HG02798 (cell line): Measurements from ENCODE around the gene NLN.
A peak's percentile ranks its signal among the peaks of the same experiment; 100 is the strongest.
"Not testable (repeated sequence)": the region's sequence is repeated elsewhere in the genome, so short reads cannot be mapped to it uniquely, and the experiment has no call there.

Experiments
- ATAC-seq: cut with Tn5 transposase; IDR thresholded peaks from one replicate; pipeline ENCODE4 v1.9.1; 2021; ENCODE audit warnings: mild to moderate bottlenecking; ENCODE audit not compliant: unreplicated experiment, poor library complexity

NLN gene

DNA sequence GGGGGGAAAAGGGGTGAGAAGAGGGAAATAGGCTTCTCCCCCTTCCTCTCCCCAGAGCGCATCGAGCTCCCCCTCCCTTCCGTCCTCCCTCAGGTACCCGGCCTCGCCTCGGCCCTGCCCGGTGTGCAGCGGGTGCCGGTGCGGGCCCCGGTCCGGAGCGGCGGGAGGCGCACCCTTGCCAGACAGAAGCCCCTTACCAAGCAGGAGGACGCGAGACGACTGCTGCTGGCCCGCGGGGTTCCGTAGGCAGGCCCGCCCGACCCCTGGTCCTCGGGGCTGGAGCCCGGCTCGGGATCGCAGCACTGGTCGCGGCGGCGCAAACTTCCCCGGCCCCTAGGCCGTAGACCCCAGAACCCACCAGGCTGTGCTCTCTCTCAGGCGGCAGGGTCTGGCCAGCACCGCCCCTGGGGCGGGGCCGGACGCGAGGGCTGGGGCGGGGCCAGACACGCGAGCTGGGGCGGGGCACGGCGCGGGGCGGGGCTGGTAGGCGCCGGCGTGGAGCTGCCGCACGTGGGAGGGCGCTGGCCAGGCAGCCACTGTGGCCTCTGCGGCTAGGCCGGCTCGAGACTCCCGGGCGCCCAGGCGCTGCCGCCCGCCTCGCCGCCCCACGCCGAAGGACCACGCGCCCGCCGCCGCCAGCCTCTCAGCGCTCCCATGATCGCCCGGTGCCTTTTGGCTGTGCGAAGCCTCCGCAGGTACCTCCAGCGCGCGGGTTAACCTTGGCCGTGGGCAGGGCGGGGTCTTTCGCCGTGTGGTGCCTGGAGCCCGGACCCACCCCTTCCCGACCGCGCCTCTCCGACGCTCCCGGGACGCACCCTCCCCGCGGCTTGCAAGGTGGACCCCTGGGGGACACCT is at the start of gene NLN, which contains the start of gene SGTB:
Gene NLN, plus strand, starts transcription at position 486 of the 855 bp plus-strand sequence. Its CDS starts 169 bp downstream, at position 655.
Gene SGTB, minus strand, starts transcription at position 390 of the 855 bp plus-strand sequence. CDS start 1,302 bp downstream, outside the sequence.
- ATAC-seq, result peak; percentile 92

- ATAC-seq, result no peak
These were observed 49.2 kb upstream of the NLN start for GRCh38 chr5:65672796-65673195.

DNA sequence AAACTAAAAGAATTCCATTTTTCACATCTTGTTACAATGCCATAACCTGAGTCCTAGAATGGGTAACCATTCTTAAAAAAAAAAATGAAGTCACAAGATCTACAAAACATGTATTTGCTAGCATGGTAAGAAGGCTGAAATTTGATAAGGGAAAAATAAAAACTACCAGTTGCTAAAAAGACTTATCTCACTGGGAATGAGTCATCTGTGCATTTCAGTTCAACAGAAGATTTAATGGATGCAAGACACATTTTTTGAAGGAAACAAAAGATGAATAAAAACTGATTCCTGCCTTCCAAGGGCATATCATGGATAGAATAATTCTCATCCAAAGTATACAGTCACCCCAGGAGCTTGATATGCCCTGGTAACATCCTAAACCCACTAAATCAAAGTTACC is 47.3 kb upstream of the NLN start:
- ATAC-seq, result no peak

DNA sequence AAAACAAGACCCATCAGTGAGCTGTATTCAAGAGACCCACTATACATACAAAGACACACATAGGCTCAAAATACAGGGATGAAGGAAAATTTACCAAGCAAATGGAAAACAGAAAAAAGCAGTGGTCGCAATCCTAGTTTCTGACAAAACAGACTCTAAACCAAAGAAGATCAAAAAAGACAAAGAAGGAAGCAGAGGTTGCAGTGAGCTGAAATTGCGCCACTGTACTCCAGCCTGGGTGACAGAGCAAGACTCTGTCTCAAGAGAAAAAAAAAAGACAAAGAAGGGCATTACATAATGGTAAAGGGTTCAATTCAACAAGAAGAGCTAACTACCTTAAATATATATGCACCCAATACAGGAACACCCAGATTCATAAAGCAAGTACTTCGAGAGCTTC is 45.9 kb upstream of the NLN start:
- not testable (repeated sequence) for ATAC-seq

GRCh38 chr5:65682148-65682547 is 39.9 kb upstream of the NLN start:
- no peak for ATAC-seq

GRCh38 chr5:65693121-65693520 is 28.9 kb upstream of the NLN start:
- ATAC-seq, result no peak

DNA sequence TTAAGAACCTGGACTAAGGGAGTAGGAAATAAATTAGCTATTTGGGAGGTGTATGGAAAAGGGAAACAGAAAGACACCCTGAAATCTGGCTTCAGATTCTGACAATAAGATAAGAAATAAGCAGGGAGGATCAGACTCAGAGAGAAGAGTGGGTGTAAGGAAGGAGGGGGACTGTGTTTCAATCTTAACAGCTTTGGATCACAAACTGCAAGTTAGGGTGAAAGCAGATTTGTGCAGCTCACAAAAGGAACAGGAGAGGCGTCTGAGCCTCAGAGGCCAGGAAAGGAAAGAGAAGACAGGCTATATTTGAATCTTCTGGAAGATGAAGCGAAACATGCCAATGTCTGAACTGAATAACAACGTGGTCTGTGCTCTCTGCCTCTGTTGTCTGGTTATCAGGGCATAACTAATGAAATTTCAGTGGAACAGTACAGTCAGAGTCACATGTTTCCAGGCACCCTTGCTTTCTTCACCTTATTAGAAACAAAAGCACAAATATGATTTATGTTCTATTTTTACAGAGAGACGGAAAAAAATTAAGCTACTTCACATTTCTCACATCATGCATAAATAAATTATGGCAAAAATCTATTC is 26.7 kb upstream of the NLN start:
- no peak for ATAC-seq

DNA sequence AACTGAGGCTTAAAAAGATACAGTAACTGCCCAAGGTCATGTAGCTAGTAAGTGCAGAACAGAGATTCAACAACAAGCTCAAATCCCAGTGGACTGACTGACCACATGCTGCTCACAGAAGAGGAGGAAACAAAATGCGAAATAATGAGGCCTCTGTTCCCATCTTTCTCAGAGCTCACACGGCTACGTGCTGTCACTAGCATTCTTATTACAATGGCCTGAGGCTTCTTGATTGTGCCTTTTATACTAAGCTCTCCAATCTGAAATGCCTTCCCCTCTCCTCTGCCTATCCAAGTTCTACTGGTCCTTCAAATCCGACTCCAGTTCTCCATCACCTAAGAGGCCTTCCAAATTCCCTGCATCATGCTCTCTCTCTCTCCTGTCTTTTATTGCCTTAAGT is 26.1 kb upstream of the NLN start:
- ATAC-seq, result no peak

DNA sequence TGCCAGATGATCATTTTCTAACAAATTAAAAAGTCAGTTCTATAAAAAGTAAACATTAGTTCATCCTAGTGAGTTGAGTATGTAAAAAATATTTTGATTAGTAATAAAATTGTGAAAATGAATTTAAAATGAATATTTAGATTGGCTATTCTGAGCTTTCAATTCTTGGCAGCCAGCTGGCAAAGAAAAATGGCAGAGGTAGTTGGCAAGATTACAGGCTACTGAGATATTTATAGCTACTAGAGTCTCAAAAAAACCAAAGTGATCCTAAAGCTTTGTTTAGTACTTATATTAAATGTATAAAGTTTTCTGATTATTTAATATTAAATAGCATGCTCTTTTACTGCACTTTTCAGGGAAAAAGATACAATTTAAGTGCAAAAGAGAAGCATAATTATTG is 25.1 kb upstream of the NLN start:
- ATAC-seq, result no peak

DNA sequence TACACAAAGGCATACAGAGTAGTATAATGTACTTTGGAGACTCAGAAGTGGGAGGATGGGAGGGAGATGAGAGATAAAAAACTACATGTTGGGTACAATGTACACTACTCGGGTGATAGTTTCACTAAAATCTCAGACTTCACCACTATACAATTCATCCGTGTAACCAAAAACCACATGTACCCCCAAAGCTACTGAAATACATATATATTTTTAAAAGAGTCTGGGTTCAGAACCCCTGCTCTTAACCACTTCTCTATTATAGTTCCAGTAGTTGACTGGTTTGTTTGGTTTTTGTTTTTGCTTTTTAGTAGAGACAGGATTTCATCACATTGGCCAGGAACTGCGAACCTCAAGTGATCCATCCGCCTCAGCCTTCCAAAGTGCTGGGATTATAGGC is 22.7 kb upstream of the NLN start:
- peak; percentile 41 for ATAC-seq

DNA sequence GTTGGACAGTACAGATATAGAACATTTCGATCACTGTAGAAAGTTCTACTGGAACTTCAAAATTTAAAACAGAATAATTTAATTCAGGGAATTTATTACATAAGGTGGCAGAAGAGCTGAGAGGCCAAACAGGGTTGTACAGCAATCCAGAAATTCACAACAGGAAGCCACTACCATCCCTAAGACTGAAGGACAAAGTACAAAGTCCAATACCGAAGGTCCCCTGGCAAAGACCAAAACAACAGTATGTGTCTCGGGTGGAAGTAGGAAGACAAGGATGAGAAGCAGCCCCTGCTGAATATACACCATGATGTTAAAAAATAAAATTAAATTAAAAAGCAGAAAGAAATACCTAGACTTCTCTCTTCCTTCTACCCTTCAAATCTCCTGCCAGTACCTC is 20.0 kb upstream of the NLN start:
- no peak for ATAC-seq

DNA sequence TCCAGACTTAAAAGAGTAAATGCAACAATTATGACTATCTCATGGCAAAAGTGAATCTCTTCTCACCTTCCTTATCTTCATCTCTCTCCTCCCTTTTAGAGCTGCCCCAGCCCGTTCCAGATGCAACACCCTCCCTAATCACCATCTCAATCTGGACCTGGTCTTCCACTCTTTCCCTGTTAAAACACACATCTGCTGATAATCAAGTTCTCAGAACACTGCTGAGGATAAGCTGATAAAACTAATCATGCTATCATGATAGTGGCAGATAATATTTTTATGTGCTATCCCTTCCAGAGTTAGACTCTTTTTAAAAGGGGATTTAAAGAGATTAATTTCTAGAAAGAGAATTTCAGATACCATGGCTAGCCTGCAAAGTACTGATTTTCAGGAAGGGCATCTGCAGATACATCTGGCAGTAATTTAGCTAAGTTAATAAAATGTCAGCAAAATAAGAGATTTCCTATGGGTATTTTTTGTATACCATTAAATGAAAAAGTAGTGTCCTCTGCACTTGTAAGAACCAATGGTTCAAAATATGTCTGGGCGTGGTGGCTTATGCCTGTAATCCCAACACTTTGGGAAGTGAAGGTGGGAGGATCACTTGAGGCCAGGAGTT is 17.3 kb upstream of the NLN start:
- no peak for ATAC-seq

GRCh38 chr5:65707663-65708062 is 14.3 kb upstream of the NLN start:
- no peak for ATAC-seq

DNA sequence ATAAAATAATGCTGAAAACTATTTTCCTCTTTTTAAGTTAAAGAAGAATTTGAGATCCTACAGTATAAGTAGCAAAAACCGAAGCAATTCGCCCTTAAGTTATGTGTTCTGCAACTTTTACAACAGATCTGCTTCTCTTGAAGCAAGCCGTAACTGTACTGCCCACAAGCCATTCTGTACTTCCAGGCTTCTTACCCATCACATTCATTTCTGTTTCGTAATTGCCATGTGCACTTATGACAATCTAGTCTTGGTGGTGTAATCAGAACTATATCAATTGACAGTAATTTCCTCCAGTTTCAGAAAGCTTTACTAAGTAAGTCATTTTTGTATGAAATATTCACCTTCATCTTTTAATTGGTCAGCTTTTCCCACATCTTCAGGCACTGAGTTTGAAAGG is 13.9 kb upstream of the NLN start:
- ATAC-seq, result no peak

GRCh38 chr5:65718576-65719310 is 3.3 kb upstream of the NLN start:
- no peak for ATAC-seq

DNA sequence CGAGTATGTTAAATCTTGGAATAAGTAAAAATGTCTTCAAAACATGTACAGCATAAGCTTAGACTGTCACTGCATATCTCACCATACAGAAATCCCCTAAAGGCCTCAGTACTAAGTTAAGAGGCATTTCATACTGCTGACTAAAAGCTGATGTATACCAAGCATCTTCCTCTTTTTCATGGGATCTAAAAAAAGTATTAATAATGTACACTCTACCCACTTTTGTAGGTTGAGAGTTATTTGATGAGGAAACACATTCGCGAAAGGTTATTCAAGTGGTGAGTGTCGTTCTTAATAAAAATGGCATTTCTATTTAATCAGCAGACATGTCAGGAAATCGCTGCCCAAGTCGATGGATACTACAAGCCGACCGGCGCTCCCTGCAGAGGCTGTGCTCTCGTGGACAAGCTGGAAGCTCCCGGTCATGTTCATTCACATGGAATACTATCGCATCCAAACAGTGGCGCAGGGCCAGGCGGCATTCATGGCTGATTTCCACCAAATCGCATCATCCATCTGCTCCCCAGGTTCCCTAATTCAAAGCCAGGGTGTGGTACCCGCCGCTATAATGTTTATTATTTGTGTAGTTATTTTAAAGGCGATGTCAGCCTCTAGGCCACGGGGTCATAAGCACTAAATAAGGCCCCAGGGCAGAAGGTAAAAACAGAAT is 820 bp upstream of the NLN start:
- peak; percentile 17 for ATAC-seq

DNA sequence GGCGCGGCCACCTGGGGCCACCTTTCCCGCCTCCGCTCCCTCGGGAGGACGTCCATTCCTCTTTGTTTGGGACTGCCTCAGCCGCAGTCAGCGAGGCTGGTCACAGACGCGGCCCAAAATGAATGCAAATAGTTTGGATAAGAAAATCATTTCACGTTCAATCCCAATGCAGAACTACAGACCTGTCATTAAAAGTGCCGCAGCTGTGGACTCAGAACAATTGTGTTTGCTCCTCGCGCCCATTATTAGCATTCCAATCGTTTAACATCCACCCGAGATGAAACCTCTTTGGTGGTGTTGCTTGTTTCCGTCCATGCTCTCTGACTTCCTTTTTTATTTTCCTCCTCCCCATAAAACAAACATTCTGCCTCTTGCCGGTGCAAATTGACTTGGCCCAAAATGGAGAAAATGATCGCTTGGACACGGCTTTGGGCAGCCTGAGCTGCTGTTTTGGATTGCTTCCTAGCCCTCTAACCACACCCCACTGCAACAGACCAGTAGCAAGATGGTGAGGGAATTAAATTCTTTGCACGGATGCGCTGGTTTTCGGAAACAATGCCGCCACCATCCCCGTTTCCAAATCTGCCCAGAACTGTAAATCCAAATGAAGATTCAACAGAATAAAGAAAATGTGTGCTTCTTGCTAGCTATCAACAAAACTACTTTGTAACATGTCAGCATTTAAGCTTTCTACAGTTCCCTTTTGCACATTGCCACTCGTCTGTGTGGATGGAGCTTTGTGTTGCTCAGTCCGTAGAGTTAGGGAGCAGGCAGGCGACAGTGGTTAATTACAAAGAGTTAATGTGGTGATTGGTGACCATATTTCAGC is 784 bp downstream of the NLN start:
- ATAC-seq, result no peak

DNA sequence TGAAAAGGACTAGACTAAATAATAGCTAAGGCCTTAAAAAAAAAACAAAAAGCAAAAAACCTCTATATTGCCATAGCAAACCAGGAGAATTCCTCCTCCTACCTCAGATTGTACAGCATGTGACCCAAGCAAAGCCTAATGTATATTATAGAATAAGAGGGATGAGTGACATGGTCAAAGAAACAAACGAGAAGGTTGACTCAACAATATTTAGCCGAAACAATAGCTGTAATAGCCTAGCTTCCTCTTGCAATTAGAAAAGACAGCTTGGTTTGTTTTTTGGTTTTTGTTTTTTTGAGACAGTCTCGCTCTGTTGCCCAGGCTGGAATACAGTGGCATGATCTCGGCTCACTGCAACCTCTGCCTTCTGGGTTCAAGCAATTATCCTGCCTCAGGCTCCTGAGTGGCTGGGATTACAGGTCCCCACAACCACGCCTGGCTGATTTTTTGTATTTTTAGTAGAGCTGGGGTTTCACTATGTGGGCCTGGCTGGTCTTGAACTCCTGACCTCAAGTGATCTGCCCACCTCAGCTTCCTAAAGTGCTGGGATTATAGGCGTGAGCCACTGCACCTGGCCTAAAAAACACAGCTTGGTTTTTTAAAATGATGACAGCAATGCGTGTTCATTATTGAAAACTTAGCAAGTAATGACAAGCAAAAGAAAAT is 5.6 kb downstream of the NLN start:
- no peak for ATAC-seq

DNA sequence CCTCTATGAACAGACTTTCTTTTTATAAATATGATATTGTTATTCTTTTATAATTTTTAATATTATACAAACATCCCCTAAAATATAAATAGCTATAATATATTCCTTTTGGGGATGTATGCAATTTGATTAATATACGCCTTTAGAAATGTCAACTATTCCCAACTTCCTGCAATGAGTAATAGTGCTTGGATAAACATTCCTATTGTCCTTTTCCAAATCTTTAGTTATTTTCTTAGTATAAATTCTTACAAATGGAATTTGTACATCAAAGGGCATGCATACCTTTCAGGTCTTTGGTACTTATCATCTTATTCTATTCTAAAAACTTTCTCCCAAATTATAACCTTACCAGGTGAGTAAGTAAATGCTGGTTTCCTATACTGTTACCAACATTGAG is 6.2 kb downstream of the NLN start:
- ATAC-seq, result no peak
